Thyroid gland (tissue), 4 donors: ENCODE measurements around the gene SPDYE18.
"Not testable (repeated sequence)": the region's sequence is repeated elsewhere in the genome, so short reads cannot be mapped to it uniquely, and the experiment has no call there.

Experiments
- CTCF ChIP-seq, 6 experiments: fragments of 200-600 bp in 3 of 6; fragments of 450-650 bp in 3 of 6; sonication (generic) in 3 of 6; IDR thresholded peaks; one replicate each; pipeline ENCODE4 v1.5.1; 2016 to 2019; ENCODE audit warnings: antibody characterized with exemption in 6 of 6, mild to moderate bottlenecking in 2 of 6, inconsistent platforms in 1 of 6, moderate library complexity in 1 of 6
- POLR2A ChIP-seq, 2 donors: fragments of 450-650 bp; IDR thresholded peaks; one replicate each; pipeline ENCODE4 v1.6.1; 2017; ENCODE audit warnings: antibody characterized with exemption in 2 of 2, mild to moderate bottlenecking in 2 of 2, moderate library complexity in 1 of 2

- TF ChIP-seq CTCF, POLR2A (IDR thresholded peaks at IDR 0.05): not testable (repeated sequence)
These were observed 40.3 kb upstream of the SPDYE18 start for GRCh38 chr7:77102671-77103070.
